ENCODE measurements around the gene NRG4.
"Not testable (repeated sequence)": the region's sequence is repeated elsewhere in the genome, so short reads cannot be mapped to it uniquely, and the experiment has no call there.

The NRG4 gene

DNA sequence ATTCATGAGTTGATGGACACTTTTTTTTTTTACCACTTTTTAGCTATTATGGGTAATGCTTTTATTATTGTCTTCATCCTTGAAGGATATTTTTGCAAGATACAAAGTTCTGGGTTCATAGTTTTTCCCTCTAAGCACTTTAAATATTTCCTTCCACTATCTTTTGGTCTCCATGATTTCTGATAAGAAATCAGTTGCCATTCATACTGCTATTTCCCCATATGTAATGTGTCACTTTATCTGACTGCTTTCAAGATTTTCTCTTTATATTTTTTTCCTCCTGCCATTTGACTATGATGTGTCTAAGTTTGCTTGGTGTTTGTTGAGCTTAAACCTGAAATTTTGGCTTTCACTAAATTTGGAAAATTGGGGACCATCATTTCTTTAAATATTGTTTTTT lies 19.3 kb downstream of the NRG4 start:
- no peak for DNase-seq

DNA sequence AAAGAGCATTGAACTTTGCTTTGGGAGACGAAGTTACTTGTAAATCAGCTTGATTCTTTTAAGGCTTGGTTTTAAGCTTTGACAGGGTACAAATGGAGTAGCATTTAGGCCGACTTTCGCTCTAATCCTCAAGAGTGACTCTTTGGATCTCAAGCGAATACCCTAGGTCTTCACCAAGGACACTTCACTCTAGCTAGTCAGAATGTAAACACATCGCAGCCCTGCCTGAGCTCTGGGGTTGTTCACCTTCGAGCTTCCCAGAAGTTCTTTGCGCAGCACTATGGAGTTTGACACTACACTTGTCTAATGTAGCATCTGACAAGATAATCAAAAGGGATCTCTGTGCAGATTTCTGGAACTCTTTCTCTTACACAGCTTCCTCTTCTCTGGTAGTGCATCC lies 22.3 kb downstream of the NRG4 start:
- no peak for DNase-seq

DNA sequence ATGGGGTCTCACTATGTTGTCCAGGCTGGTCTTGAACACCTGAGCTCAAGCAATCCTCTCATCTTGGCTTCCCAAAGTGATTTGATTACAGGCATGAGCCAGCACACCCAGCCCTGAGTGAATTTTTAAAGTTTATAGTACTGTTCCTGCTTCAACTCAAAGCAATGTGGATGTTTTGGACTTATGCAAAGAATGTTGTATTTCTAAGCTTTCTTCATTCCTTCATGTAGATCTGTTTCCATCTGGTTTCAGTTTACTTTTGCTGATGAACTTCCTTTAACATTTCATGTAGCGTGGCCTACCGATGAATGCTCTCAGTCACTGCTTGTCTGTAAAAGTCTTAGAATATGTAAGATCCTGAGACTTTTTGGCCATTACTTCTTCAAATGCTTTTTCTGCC lies 23.2 kb downstream of the NRG4 start:
- DNase-seq = no peak

DNA sequence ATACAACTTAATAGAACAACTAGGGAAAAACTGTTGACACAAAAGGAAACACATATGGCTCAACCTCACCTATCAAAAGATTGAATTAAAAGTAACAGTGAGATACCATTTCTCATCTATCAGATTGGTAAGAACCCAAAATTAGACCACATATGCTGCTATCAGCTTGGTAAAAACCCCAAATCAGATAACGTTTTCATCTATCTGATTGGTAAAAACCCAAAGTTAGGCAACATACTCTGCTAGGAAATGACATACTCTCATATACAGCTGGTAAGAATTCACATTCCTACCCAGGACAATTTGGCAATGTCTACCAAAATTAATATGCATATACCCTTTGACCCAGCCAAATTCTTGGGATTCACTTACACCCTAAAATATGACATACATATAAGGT lies 26.3 kb downstream of the NRG4 start:
- DNase-seq = no peak

DNA sequence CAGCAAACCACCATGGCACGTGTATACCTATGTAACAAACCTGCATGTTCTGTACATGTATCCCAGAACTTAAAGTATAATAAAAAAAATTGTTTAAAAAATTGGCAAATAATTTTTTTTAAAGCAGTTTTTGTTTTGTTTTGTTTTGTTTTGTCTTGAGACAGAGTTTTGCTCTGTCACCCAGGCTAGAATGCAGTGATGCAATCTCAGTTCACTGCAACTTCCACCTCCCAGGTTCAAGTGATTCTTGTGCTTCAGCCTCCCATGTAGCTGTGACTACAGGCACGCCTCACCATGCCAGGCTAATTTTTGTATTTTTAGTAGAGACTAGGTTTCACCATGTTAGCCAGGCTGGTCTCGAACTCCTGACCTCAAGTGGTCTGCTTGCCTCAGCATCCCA lies 27.5 kb downstream of the NRG4 start:
- DNase-seq = not testable (repeated sequence)

DNA sequence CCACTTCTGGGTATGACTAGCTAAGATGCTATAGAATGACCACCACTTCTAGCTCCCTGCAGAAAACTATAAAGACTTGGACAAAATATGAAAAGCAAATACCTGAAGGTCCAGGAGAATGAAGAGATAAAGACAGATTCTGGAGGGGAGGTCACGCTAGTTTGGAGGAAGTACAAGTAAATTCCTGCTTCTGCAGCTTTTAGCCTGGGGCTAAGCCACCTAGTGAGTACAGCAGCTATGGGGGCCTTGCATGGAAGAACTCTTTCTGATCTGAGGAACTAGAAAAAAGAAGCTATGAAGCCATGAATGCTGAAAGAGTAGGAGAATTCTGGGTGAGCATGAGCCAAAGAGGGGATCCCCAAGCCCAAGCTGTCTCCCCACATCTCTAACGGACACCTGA lies 29.8 kb downstream of the NRG4 start:
- no peak for DNase-seq

DNA sequence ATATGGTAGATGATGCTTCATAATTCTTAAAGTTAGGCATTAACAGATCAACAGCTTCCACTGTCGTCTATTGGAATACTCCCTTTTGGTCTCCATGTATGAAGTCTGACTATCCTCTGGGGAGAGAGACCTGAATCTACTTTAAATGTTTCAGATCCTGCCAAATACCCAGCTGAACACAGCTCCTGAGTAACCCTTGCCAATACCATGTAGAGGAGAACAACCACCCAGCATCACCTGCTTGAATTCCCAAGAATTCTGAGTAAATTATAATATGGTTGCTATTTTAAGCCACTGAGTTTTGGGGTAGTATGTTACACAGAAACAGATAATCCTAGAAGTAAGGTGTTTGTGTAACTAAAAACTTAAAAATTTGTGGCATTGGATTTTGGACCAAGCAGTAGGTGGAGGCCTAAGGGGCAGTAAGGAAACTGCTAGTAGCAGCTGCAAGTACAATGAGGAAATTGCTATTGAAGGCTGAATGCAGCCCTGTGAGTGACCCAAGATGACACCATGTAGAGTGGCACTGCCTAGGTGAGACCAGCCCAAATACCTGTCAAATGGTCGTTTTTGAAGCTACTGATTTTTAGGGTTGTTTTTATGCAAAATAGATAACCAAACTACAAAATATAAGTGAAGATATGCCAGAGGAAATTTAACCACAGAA lies 30.9 kb downstream of the NRG4 start:
- no peak for DNase-seq

DNA sequence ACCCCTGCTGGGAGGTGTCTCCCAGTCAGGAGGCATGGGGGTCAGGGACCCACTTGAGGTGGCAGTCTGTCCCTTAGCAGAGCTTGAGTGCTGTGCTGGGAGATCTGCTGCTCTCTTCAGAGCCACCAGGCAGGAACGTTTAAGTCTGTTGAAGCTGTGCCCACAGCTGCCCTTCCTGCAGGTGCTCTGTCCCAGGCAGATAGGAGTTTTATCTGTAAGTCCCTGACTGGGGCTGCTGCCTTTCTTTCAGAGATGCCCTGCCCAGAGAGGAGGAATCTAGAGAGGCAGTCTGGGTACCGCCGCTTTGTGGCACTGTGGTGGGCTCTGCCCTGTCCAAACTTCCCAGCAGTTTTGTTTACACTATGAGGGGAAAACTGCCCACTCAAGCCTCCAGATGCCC lies 35.5 kb downstream of the NRG4 start:
- not testable (repeated sequence) for DNase-seq

DNA sequence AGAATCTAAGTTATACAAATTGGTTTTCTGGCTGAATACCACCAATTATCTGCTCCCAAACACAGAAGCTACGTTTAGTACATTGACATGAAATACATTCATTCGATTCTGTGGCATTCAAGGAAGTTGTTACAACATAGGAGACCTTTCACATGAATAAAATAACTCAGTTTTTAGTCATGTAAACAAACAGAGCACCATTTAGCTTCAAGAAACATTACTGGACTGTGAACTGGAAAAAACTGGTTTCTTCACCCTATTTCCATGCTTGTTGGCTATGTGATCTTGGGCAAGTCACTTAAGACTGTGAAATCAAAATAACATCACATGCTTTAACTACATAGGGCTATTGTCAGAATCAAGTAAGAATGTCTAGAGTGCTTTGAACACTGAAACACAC lies 46.2 kb downstream of the NRG4 start:
- DNase-seq = no peak

DNA sequence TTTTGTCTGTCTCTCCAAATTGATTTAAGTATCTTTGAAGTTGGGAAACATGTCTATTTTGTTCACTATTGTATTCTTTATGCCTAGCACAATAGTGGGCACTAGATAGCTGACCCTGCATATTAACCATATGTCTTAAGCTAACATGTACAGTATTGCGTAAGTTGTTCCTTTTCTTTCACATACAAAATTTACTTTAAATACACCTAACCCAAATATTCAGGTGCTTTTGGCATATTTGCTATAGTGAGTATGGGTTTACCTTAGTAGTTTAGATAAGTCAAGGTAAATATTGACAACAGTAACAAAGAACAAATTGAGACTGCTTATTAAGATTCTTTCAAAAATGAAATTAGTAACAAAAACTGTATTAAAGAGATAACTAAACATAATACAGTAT lies 50.9 kb downstream of the NRG4 start:
- no peak for DNase-seq

DNA sequence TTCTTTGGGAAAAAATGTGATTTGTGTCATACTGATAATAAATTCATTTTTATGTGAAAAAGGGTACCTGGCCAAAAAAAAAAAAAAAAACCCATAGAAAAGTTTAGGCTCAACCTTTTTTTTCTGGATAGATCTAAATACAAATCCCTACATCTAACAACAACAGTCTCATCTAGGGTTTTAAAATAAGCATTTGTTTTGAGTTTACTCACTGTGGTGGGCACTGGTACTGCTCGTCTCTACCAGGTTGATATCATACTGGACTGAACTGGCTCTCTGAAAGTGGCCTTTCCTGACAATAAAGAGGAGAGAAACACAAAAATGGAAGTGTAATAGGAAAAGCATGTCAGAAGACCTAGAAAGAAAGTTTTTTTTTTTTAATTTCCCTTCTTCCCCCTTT lies 56.5 kb downstream of the NRG4 start:
- DNase-seq = no peak

DNA sequence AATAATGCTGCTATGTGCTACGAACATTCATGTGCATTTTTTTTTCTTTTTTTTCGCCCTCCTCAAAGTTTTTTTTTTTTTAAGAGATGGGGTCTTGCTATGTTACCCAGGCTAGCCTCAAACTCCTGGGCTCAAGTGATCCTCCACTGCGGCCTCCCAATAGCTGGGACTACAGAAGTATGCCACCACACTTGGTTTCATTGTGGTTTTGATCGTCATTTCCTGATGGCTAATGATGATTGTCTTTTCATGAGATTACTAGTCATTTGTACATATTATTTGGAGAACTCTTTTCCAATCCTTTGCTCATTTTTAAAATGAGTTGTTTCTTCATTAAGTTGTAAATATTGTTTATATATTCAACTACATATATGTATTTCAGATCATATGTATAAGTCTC lies 59.7 kb downstream of the NRG4 start:
- DNase-seq = no peak

DNA sequence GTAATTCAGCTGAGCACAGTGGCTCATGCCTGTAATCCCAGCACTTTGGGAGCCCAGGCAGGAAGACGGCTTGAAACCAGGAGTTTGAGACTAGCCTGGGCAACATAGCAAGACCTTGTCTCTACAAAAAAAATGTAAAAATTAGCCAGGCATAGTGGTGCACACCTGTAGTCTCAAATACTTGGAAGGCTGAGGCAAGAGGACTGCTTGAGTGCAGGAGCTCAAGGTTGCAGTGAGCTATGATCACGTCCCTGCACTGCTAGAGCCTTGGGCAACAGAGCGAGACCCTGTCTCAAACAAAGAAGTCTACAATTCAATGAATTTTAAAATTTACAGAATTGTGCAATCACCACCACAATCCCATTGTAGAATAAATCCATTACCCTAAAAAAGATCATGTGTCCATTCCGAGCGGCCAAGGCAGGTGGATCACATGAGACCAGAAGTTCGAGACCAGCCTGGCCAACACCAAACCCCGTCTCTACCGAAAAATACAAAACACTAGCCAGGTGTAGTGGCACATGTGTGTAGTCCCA lies 63.4 kb downstream of the NRG4 start:
- no peak for DNase-seq

DNA sequence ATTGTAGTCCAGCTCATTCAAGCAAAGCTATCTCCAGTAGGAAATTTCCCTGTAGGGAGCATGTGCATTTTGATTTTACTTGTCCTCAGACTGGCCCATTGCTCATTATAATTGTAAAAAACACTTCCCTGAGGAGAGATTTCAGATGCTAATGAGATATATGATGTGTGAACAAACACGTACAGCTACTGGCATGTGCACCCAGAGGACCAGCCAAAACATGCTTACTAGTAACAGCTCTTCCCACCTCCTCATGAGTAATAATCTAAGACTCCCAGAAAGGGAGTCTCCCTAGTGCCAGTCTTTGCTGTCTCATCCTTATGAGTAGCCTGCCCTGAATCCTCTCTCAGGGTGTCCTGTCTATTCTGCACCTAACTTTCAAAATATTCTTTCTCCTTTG lies 65.1 kb downstream of the NRG4 start:
- no peak for DNase-seq

DNA sequence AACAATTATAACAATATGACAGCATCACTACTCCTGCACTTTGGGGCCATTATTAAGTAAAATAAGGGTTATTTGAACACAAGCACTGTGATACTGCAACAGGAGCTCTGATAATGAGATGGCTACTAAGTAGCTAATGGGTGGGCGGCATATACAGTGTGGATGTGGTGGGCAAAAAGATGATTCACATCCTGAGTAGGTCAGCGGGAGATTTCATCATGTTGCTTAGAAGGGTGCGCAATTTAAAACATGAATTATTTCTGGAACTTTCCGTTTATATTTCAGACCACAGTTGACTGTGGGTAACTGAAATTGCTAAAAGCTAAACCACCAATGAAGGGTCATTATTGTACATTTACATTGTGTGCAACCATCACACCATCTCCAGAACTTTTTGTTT lies 66.3 kb downstream of the NRG4 start:
- no peak for DNase-seq

DNA sequence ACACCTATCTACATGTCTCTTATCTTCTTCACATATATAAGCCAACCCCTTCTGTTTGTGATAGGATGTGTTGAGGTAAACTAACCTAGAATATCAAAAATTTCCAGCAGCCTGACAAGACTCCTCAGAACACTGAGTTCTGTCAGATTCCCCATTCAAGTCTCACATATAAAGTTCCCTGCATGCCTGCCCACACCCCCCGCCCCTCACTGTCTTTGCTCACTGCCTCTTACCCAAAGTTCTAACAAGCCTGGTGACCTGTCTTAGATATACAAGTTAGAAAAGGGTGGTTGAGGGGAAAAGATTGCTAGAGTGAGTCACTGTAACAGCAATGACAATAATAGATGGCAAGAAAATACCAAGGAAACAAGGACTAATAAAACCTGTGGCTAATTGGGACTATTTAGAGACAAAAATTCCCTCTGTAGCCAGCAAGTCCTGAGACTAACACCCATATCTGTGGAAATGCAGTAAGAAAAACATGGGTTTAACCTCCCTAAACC lies 68.5 kb downstream of the NRG4 start:
- no peak for DNase-seq

DNA sequence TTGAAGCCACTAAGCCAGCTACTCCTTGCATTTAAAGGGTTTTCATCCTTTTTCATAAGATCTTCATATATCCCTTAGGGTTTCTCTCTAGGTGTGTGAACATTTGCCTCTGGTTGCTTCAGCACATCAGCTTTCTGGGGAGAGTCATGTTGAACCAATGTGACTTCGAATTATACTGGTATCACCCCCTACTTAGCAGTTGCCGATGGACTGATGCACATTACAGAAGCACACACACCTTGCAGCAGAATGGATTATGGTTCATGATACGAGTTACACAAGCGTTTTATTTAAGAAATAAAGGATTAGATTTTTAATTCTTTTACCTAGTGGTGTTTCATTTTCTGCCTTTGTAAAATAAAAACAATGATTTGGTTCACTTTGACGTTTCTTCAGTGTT lies 69.0 kb downstream of the NRG4 start:
- DNase-seq = no peak

DNA sequence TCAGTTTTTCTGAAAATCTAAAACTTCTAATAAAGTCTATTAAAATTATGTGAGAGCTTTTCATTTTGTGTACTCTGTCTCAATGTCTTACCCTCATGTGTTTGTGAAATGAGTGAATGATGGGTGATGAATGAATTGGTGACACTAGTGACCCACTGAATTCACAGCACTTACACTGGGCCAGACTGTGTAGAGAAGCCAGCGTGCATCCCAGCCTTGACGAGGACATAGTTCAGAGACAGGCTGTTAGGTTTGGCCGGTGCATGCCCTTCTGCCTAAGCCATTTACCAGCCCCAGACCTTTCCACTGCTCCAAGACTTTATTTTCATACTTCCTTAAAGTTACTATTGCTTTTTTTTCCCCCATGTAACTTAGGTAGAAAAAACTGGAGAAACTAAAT lies 69.8 kb downstream of the NRG4 start:
- no peak for DNase-seq

DNA sequence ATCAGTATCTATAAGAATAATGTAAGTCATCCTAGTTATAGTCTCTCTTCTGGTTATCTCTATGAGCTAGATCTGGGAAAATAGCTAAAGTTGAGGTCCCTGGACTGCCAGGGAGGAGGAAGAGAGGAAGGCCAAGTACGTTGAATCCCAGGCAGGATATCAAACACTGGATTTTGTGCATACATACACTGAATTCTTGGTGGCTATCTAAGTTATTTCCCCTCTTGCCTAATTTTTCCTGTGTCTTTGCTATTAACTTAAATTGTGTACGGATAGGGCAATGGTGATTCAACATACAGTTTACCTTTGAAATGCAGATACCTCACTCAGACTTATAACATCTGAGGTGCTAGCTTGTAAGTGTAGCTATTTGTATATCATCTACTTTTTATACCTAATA lies 81.4 kb downstream of the NRG4 start:
- DNase-seq = no peak

DNA sequence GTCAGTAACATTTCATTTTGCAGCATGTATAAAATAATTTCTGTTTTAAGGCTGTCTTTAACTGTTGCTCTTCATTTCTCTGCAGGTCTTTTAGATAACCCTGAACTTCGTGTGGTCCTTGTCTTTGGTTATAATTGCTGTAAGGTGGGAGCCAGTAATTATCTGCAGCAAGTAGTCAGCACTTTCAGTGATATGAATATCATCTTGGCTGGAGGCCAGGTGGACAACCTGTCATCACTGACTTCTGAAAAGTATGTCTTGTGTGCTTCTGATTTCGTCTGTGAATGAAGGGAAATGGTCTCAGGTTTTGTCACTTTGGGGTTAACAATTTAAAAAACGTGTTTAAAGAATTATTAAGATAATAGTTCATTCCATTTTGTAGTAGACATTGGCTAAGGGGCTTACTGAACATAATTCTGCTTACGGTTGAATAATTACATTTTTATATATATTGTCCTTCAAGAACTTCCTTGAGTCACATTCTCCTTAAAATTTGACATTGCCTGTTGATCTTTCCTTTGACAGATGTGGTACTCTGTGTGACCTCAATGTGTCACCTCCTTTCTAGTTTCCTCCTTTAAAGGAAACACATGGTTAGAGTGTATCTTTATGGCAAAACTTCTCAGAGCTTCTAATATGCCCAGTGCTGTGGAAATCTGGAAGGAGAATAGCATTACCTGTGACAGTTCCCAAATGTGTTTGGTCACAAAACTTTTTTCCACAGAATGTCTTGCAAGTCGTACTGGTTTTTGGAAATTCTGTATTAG lies 82.2 kb downstream of the NRG4 start:
- DNase-seq = peak; percentile 45

DNA sequence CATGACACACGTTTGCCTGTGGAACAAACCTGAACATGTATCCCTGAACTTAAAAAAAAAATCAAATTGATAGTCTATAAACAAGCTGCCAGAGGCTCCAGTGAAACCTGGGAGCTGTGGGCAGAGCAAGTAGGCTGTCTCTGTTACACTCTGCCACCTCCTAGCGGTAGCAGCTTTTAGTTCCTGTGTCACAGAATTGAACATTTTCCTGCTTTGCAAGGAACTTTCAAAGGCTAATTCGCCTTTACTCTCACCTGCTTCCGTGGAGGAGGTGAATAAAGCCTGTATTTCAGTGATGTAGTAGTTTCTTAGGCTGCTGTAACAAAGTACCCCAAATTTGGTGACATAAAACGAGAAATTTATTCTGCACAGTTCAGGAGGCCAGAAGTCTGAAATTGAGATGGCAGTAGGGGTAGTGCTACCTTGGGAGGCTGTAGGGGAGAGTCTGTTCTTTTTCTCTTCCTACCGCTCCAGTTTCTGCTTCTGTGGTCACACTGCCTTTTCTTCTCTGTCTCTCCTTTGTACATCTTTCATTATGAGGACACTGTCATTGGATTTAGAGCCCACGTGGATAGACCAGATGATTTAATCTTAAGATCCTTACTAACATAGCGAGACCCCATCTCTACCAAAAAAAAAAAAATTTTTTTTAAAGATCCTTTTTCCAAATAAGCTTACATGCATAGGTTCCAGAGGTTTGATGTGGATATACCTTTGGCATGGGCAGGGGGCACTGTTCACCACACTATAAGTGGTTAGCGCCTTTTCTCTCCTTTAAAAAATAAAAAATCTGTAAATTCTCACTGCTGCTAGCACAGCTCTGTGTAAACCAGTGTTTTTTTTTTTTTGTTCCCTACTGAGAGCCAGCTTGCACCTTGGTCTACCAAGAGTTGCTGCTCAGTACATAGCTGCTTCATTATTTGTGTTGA lies 83.3 kb downstream of the NRG4 start:
- no peak for DNase-seq

DNA sequence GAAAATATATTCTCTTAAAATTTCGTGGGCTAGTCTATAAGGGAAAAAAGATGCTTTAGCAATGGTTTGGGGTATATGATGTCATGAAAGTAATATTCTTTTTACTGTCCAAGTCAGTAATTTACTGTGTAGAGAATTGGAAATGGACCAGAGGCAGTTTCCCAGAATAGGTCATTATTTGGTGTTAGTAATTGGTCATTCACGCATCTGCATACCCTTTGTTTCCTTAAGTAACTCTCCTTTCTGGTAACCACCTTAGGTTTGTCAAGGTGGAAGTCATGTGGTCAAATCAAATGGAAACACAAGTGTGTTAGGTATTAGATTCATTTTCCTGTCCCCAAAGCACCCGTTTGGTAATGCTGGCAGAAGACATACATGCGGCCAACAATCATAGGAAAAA lies 84.6 kb downstream of the NRG4 start:
- DNase-seq = no peak

DNA sequence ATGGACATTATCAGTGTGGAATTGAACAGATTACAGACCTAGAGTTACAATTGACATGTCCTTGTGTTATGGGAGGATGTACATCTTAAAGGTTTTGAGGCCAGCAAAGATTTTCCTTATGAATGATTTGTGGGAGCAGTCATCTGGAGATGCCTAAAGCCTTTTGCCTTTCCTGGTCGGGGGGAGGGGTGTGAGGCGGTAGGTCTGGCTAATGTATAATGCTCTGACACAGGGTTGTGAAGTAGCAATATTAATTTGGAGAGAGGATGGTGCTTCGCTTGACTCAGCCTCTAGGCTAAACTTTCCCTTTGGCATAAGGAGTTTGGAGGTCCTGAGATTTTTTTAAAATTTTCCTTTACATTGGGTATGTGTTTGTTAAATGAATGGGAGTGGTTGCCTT lies 85.3 kb downstream of the NRG4 start:
- no peak for DNase-seq
